ENCODE results near the gene NFIX.
"Not testable (repeated sequence)": the region's sequence is repeated elsewhere in the genome, so short reads cannot be mapped to it uniquely, and the experiment has no call there.

The NFIX gene

GRCh38 chr19:12994701-12995595 lies at the start of gene NFIX:
Gene NFIX (plus strand): TSS chr19:12995475. CDS start chr19:12995838, 363 bp downstream.
- in situ Hi-C loops (cut with HindIII; ENCODE audit: low pct_unique_long_range_greater_than_20kb, low sequenced_read_pairs), result no loop called here
- DNase-seq (ENCODE audit: low read depth in 1 of 2, low spot score in 1 of 2), result peak in 1 of 2 experiments; percentile 68
- no peak for TF ChIP-seq JUND (IDR thresholded peaks at IDR 0.05; ENCODE audit: low read depth)

- peak; percentile 71 to 98 for DNase-seq (ENCODE audit: low read depth in 1 of 2, low spot score in 1 of 2)
- in situ Hi-C loops (cut with HindIII; ENCODE audit: low pct_unique_long_range_greater_than_20kb, low sequenced_read_pairs), result no loop called here
- peak; percentile 60; the same call in 1 of the 2 replicates for TF ChIP-seq JUND (IDR thresholded peaks at IDR 0.05; ENCODE audit: low read depth)
Observed at GRCh38 chr19:12945479-12946091, 49.7 kb upstream of the NFIX start, which contains the start of gene RAD23A. Gene RAD23A (plus strand): TSS chr19:12945862. CDS start chr19:12945949, 87 bp downstream.

- in situ Hi-C loops (cut with HindIII; ENCODE audit: low pct_unique_long_range_greater_than_20kb, low sequenced_read_pairs), result no loop called here
- peak in 1 of 2 experiments; percentile 84 for DNase-seq (ENCODE audit: low read depth in 1 of 2, low spot score in 1 of 2)
- no peak for TF ChIP-seq JUND (IDR thresholded peaks at IDR 0.05; ENCODE audit: low read depth)
Observed at GRCh38 chr19:12946092-12946721, 49.1 kb upstream of the NFIX start.

- in situ Hi-C loops (cut with HindIII; ENCODE audit: low pct_unique_long_range_greater_than_20kb, low sequenced_read_pairs), result no loop called here
- TF ChIP-seq JUND (IDR thresholded peaks at IDR 0.05; ENCODE audit: low read depth), result no peak
- DNase-seq (ENCODE audit: low read depth in 1 of 2, low spot score in 1 of 2), result no peak
Observed at GRCh38 chr19:12946731-12947496, 48.4 kb upstream of the NFIX start.

GRCh38 chr19:12947702-12948611 lies 47.3 kb upstream of the NFIX start:
- no peak for TF ChIP-seq JUND (IDR thresholded peaks at IDR 0.05; ENCODE audit: low read depth)
- in situ Hi-C loops (cut with HindIII; ENCODE audit: low pct_unique_long_range_greater_than_20kb, low sequenced_read_pairs), result no loop called here
- no peak for DNase-seq (ENCODE audit: low read depth in 1 of 2, low spot score in 1 of 2)

- in situ Hi-C loops (cut with HindIII; ENCODE audit: low pct_unique_long_range_greater_than_20kb, low sequenced_read_pairs), result no loop called here
- TF ChIP-seq JUND (IDR thresholded peaks at IDR 0.05; ENCODE audit: low read depth), result no peak
- DNase-seq (ENCODE audit: low read depth in 1 of 2, low spot score in 1 of 2), result no peak
Observed at GRCh38 chr19:12948612-12949362, 46.5 kb upstream of the NFIX start.

GRCh38 chr19:12949363-12950283 lies 45.7 kb upstream of the NFIX start:
- no peak for TF ChIP-seq JUND (IDR thresholded peaks at IDR 0.05; ENCODE audit: low read depth)
- in situ Hi-C loops (cut with HindIII; ENCODE audit: low pct_unique_long_range_greater_than_20kb, low sequenced_read_pairs), result no loop called here
- no peak for DNase-seq (ENCODE audit: low read depth in 1 of 2, low spot score in 1 of 2)

GRCh38 chr19:12952050-12952449 lies 43.2 kb upstream of the NFIX start:
- DNase-seq (ENCODE audit: low read depth in 1 of 2, low spot score in 1 of 2); in situ Hi-C loops (cut with HindIII; ENCODE audit: low pct_unique_long_range_greater_than_20kb, low sequenced_read_pairs): not testable (repeated sequence)

GRCh38 chr19:12952488-12953137 lies 42.7 kb upstream of the NFIX start:
- no peak for TF ChIP-seq JUND (IDR thresholded peaks at IDR 0.05; ENCODE audit: low read depth)
- in situ Hi-C loops (cut with HindIII; ENCODE audit: low pct_unique_long_range_greater_than_20kb, low sequenced_read_pairs), result no loop called here
- DNase-seq (ENCODE audit: low read depth in 1 of 2, low spot score in 1 of 2), result no peak
